ENCODE results near the gene CADM1. TPM values are rescaled to one million over a fixed set of nuclear protein-coding genes. Genes with fewer than 3 reads are reported as not detected.

CADM1 gene
- total and polyA plus RNA-seq, 10 donors = 1.4 to 18.8 (median 10.4) TPM

DNA sequence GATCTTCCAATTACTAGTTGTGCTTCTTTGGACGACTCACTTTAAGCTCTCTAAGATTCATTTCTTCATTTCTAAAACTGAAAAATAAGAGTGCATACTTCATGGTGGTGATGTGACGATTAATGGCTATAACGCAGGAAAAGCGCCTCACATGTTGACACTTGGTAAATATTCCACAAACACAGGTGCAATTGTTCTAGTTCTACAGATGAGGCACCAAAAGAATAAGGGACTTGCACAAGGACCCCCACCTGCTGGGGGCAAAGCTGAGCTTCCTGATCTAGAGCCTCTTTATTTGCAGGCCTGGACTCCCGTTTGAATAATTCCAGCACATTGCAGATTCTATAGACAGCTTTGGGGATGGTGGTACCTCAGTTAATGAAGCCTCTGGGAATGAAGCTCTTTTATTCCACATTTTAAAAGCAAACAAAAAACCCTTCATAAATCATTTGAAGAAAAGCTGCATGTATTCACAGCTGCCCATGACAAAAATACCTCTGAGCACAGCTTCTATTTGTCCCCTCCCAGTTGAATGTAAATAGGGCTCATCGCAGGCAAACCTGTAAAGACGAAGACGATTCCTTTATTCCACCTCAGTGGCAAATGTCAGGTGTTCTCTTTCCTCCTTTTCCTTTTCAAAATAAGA, 14.9 kb upstream of the CADM1 start:
- Histone ChIP-seq H3K36me3 (no peaks in the 10 kb centered on the region), H3K27me3 (replicated peaks in 1 of 7) (peaks cover 0 to 22% (median 0%) of the 10 kb centered on the region in 7 donors), H3K9me3 (no peaks in the 10 kb centered on the region), H3K4me1 (no peaks in the 10 kb centered on the region), H3K4me3 (no peak overlapping the region), H3K27ac (no peak overlapping the region)
- intact Hi-C loops (cut with DNase I; ENCODE audit: low total_unique reads) = no loop called here
- TF ChIP-seq POLR2A (IDR thresholded peaks at IDR 0.05) = no peak
- TF ChIP-seq POLR2AphosphoS5 (IDR thresholded peaks at IDR 0.05) = no peak
- TF ChIP-seq, protein P1, sequence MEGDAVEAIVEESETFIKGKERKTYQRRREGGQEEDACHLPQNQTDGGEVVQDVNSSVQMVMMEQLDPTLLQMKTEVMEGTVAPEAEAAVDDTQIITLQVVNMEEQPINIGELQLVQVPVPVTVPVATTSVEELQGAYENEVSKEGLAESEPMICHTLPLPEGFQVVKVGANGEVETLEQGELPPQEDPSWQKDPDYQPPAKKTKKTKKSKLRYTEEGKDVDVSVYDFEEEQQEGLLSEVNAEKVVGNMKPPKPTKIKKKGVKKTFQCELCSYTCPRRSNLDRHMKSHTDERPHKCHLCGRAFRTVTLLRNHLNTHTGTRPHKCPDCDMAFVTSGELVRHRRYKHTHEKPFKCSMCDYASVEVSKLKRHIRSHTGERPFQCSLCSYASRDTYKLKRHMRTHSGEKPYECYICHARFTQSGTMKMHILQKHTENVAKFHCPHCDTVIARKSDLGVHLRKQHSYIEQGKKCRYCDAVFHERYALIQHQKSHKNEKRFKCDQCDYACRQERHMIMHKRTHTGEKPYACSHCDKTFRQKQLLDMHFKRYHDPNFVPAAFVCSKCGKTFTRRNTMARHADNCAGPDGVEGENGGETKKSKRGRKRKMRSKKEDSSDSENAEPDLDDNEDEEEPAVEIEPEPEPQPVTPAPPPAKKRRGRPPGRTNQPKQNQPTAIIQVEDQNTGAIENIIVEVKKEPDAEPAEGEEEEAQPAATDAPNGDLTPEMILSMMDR (IDR thresholded peaks at IDR 0.05 in 8 of 11, conservative IDR thresholded peaks at IDR 0.05 in 3 of 11) = no peak
- no peak for DNase-seq
- 81 to 87% (median 84%) methylated on average over 8 of the region's 8 CpGs for WGBS, 5 donors

DNA sequence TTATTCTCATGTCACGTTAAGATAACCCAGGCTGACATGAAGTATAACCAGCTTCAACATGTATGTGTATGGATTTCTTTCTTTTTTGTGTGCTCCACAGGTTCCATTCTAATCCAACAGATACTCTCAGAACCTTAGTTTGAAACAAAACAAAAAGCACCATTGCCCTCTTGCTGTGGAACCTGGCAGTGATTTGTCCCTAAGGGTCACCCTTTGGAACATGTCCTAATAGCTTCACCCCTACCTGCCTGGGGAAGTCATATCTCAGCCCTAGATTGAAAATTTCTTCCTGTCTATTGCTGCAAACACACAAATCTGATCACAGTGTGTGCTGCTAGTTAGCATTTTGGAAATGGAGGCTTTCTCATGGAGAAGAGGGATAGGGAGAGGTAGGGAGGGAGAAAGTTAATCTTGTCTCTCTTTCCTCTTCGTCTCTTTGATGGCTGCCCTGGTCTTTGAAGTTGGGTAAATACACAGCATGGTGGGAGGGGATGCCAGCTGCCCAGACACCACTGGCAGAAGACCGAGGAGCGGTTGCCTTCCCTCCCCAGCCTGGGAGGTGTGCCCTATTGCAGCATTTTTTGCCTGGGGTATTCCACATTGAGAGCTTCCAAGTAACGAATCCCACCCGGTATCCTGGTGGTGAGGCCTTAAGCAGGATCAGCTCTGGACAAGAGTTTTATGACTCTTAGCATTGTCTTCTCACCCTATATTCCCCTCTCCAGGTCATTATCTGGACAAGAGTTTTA, 11.6 kb upstream of the CADM1 start:
- TF ChIP-seq, protein P1 (IDR thresholded peaks at IDR 0.05 in 8 of 11, conservative IDR thresholded peaks at IDR 0.05 in 3 of 11) = no peak
- TF ChIP-seq POLR2A (IDR thresholded peaks at IDR 0.05) (no peak), POLR2AphosphoS5 (IDR thresholded peaks at IDR 0.05) (no peak)
- peaks cover 0 to 42% (median 0%) of the 10 kb centered on the region in 7 donors for H3K27me3 ChIP-seq (replicated peaks in 1 of 7)
- H3K4me3 ChIP-seq = no peak overlapping the region
- no peak overlapping the region for H3K27ac ChIP-seq
- WGBS, 5 donors = 71 to 84% (median 76%) methylated on average over 6 of the region's 6 CpGs
- no peak for DNase-seq
- no peaks in the 10 kb centered on the region for H3K4me1 ChIP-seq
- intact Hi-C loops (cut with DNase I; ENCODE audit: low total_unique reads) = no loop called here
- H3K36me3 ChIP-seq = no peaks in the 10 kb centered on the region
- no peaks in the 10 kb centered on the region for H3K9me3 ChIP-seq

DNA sequence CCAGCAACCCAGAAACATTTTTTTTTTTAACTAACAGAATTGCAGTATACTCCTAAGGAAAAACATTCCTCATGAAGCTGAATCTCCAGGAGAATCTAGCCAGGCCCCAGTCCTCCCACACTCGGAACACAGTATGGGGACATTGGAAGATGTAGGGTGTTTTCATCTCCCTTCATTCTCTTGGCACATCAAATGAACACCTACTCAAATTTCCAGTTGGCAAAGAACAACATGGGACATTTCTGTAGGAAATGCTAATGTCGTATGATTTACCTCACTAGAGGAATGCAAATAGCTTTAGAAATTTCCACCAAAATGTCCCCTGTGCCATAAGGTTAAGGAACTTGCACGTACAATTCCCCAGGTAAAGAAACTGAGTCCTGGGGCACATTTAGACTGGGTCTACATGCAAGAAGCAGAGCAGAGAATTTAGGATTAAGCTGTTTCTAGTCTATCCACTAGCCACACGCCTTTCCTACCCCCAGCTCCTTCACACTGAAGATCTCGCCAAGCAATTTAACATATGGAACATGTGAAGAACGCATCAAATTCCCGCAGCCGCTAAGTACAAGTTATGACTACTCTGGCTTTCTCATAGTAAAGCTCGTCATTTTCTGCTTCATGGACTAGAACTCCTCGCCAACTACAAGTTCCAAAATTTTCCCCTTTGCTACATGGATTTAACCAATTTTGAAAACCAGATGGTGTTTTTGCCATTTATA, 2.9 kb upstream of the CADM1 start:
- TF ChIP-seq POLR2AphosphoS5 (IDR thresholded peaks at IDR 0.05) (no peak), POLR2A (IDR thresholded peaks at IDR 0.05) (no peak)
- TF ChIP-seq, protein P1 (IDR thresholded peaks at IDR 0.05 in 8 of 11, conservative IDR thresholded peaks at IDR 0.05 in 3 of 11) = no peak
- peaks cover 0 to 76% (median 36%) of the 10 kb centered on the region in 7 donors for H3K27me3 ChIP-seq (replicated peaks in 1 of 7)
- 87 to 93% (median 89%) methylated on average over 10 of the region's 10 CpGs for WGBS, 5 donors
- no peaks in the 10 kb centered on the region for H3K36me3 ChIP-seq
- H3K4me1 ChIP-seq = peaks cover 0 to 35% (median 20%) of the 10 kb centered on the region in 6 donors
- intact Hi-C loops (cut with DNase I; ENCODE audit: low total_unique reads) = loop anchor here (10.0 kb wide), 1 partner anchor 172 kb away; no protein-coding TSS in a partner anchor
- DNase-seq = no peak
- no peaks in the 10 kb centered on the region for H3K9me3 ChIP-seq
- no peak overlapping the region for H3K4me3 ChIP-seq
- no peak overlapping the region for H3K27ac ChIP-seq
